Left lung (tissue), 10 donors: Measurements from ENCODE around the gene INPP5A. TPM values are rescaled to one million over a fixed set of nuclear protein-coding genes. Genes with fewer than 3 reads are reported as not detected.

Experiments used
- ATAC-seq: fragments of 200-7000 bp; cut with Tn5 transposase; one replicate; pipeline ENCODE4 v1.9.1; 2020; ENCODE audit warnings: moderate library complexity
- DNase-seq, 4 donors: peaks; one replicate each; pipeline ENCODE4 v3.0.0-alpha.2; 2013 to 2020
- H3K27ac ChIP-seq, 2 donors: fragments of 200-600 bp; sonication (generic) in 1 of 2; one replicate each; pipeline versions ENCODE4 v1.5.0 to v1.8.0; 2020 to 2021
- H3K27me3 ChIP-seq, 2 donors: fragments of 200-600 bp; sonication (generic) in 1 of 2; one replicate each; pipeline versions ENCODE4 v1.5.0 to v1.8.0; 2020 to 2021
- H3K36me3 ChIP-seq, 2 donors: fragments of 200-600 bp; sonication (generic) in 1 of 2; one replicate each; pipeline versions ENCODE4 v1.5.0 to v1.8.0; 2020 to 2021
- H3K4me1 ChIP-seq, 2 donors: fragments of 200-600 bp; one replicate each; pipeline ENCODE4 v1.8.0; 2021
- H3K4me3 ChIP-seq, 2 donors: fragments of 200-600 bp; sonication (generic) in 1 of 2; one replicate each; pipeline versions ENCODE4 v1.5.0 to v1.8.0; 2020 to 2021; ENCODE audit warnings: mild to moderate bottlenecking in 1 of 2
- H3K9me3 ChIP-seq, 2 donors: fragments of 200-600 bp; sonication (generic) in 1 of 2; one replicate each; pipeline versions ENCODE4 v1.5.0 to v1.8.0; 2020 to 2021
- CTCF ChIP-seq, 2 donors: fragments of 200-600 bp; sonication (generic) in 1 of 2; IDR thresholded peaks; one replicate each; pipeline versions ENCODE4 v1.5.0 to v1.8.0; 2021; ENCODE audit warnings: antibody characterized with exemption in 2 of 2
- intact Hi-C, 2 donors: fragments of 100-400 bp; cut with DNase I; formaldehyde crosslinking; loops; one replicate each; pipeline versions ENCODE4 v1.11.2 to v1.14.2; 2022
- polyA plus RNA-seq, 6 donors: library from polyadenylated mRNA; unstranded; fragments of 120-200 nt; gene quantifications; one replicate each; pipeline ENCODE4 v1.2.1, GENCODE V29; 2013; ENCODE audit not compliant: insufficient read length in 6 of 6
- total RNA-seq, 2 donors: library from RNA; stranded (reverse); fragmentation: NEBNext Ultra II Directional; extraction: Animal tissue kit (Norgen Biotek cat#: 25700); gene quantifications; one replicate each; pipeline ENCODE4 v1.2.1, GENCODE V29; 2021
- donor health status: DM: no; HTN: yes; CAD: no.
- donor health status: DM: no; HTN: no; CAD: no.

INPP5A gene
- total and polyA plus RNA-seq, 8 donors, result 32.0 to 44.0 (median 36.8) TPM

GRCh38 chr10:132656283-132657126, 118.9 kb downstream of the INPP5A start:
- DNase-seq (peak in 1 of 4 donors; percentile 62), ATAC-seq (no peak)
- Histone ChIP-seq H3K36me3 (peaks cover 0 to 58% of the 10 kb centered on the region in 2 donors), H3K27ac (no peak overlapping the region), H3K4me3 (no peak overlapping the region), H3K9me3 (no peaks in the 10 kb centered on the region), H3K4me1 (no peaks in the 10 kb centered on the region), H3K27me3 (no peaks in the 10 kb centered on the region)
- intact Hi-C loops, result no loop called here
- no peak for TF ChIP-seq CTCF (IDR thresholded peaks at IDR 0.05)

- no peaks in the 10 kb centered on the region for H3K4me1 ChIP-seq
- intact Hi-C loops, result no loop called here
- H3K36me3 ChIP-seq, result peaks cover 0 to 56% of the 10 kb centered on the region in 2 donors
- H3K27me3 ChIP-seq, result no peaks in the 10 kb centered on the region
- DNase-seq (peak in 1 of 4 donors; percentile 65), ATAC-seq (no peak)
- H3K9me3 ChIP-seq, result no peaks in the 10 kb centered on the region
- no peak for TF ChIP-seq CTCF (IDR thresholded peaks at IDR 0.05)
- H3K27ac ChIP-seq, result no peak overlapping the region
- no peak overlapping the region for H3K4me3 ChIP-seq
Observed at GRCh38 chr10:132657127-132657706, 119.6 kb downstream of the INPP5A start.

GRCh38 chr10:132657748-132658147, 120.2 kb downstream of the INPP5A start:
- DNase-seq (peak in 1 of 4 donors; percentile 41), ATAC-seq (no peak)
- Histone ChIP-seq H3K36me3 (peaks cover 0 to 53% of the 10 kb centered on the region in 2 donors), H3K9me3 (no peaks in the 10 kb centered on the region), H3K4me3 (no peak overlapping the region), H3K27me3 (no peaks in the 10 kb centered on the region), H3K4me1 (no peaks in the 10 kb centered on the region), H3K27ac (no peak overlapping the region)
- intact Hi-C loops, result no loop called here
- TF ChIP-seq CTCF (IDR thresholded peaks at IDR 0.05), result no peak

- no peak overlapping the region for H3K4me3 ChIP-seq
- no peak for ATAC-seq
- no peak overlapping the region for H3K27ac ChIP-seq
- H3K27me3 ChIP-seq, result no peaks in the 10 kb centered on the region
- peaks cover 0 to 54% of the 10 kb centered on the region in 2 donors for H3K36me3 ChIP-seq
- TF ChIP-seq CTCF (IDR thresholded peaks at IDR 0.05), result no peak
- intact Hi-C loops, result no loop called here
- H3K4me1 ChIP-seq, result no peaks in the 10 kb centered on the region
- H3K9me3 ChIP-seq, result no peaks in the 10 kb centered on the region
- peak in 1 of 4 donors; percentile 77 for DNase-seq
Observed at GRCh38 chr10:132658546-132659205, 121.1 kb downstream of the INPP5A start.
